VCaP (cell line): ENCODE data around the gene RHBG.

Experiments
- H3K27ac ChIP-seq: fragments of 450-650 bp; 2 replicates; pipeline ENCODE4 v1.5.1; 2017
- TF ChIP-seq, protein P1 (sequence below): fragments of 450-650 bp; conservative IDR thresholded peaks from 2 replicates; pipeline ENCODE4 v1.5.1; 2017; ENCODE audit warnings: mild to moderate bottlenecking, moderate library complexity

The RHBG gene

DNA sequence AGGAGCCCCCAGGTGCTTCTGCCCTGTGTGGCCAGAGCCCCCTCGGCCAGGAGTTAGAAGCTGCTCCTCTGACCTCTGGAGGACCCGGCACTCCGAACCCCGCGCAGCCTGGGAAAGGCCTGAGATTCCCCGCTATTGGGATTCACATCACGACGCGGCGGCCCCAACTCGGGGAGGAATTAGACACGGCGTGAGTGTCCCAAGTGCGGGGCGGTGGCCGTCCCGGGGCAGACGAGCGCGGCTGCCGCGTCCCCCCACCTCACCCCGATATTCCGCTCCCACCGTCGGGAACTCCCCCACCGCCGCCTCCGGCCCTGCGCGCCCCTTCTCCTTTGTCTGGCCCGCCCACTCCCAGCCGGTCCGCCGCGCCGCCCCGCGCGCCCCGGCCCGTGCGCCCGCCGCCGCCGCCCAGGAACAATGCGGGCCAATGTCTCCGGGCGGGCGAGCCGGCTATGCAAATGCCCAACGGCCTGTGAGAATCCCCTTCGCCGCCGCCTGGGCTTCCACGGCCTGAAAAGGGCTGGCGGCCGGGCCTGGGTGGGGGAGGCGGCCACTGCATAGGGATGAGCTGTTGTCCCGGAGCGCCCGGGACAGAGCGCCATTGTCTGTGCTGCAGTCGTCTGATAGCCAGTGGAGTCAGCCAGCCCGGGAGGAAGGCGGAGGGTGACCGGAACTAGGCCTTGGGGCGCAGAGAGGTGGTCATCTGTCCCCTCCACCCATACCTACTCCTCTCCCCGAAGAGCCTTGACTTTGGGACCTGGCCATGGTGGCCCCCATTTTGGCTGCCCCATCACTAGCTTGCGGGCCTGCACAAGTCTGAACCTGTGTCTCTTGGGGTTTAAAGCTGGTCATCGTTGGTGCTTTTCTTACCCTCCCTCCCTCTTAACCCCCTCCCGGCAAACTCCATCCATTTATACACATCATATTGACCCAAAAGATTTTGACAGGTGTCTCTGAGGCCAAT, 19.4 kb downstream of the RHBG start:
- TF ChIP-seq, protein P1, sequence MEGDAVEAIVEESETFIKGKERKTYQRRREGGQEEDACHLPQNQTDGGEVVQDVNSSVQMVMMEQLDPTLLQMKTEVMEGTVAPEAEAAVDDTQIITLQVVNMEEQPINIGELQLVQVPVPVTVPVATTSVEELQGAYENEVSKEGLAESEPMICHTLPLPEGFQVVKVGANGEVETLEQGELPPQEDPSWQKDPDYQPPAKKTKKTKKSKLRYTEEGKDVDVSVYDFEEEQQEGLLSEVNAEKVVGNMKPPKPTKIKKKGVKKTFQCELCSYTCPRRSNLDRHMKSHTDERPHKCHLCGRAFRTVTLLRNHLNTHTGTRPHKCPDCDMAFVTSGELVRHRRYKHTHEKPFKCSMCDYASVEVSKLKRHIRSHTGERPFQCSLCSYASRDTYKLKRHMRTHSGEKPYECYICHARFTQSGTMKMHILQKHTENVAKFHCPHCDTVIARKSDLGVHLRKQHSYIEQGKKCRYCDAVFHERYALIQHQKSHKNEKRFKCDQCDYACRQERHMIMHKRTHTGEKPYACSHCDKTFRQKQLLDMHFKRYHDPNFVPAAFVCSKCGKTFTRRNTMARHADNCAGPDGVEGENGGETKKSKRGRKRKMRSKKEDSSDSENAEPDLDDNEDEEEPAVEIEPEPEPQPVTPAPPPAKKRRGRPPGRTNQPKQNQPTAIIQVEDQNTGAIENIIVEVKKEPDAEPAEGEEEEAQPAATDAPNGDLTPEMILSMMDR = no peak
- no peak overlapping the region for H3K27ac ChIP-seq

DNA sequence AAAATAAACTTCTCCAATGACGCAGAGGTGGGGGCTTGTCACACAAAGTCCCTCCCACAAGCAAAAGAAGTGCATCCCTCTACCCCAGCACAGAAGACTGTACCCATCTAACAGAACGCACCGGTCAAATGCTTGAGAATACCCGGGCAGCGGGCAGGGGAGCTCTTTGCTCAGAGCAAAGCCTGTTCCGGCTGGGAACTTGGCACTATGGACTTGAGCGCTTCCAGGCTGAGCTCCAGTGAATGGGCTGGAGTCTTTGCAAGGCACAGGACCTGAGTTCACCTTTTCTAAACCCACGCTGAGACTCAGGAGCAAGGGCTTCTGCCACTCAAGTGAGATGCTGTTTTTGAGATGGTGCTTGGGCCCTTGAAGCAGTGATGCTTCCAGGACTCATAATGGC, 20.3 kb downstream of the RHBG start:
- H3K27ac ChIP-seq = no peak overlapping the region
- TF ChIP-seq, protein P1 = no peak

DNA sequence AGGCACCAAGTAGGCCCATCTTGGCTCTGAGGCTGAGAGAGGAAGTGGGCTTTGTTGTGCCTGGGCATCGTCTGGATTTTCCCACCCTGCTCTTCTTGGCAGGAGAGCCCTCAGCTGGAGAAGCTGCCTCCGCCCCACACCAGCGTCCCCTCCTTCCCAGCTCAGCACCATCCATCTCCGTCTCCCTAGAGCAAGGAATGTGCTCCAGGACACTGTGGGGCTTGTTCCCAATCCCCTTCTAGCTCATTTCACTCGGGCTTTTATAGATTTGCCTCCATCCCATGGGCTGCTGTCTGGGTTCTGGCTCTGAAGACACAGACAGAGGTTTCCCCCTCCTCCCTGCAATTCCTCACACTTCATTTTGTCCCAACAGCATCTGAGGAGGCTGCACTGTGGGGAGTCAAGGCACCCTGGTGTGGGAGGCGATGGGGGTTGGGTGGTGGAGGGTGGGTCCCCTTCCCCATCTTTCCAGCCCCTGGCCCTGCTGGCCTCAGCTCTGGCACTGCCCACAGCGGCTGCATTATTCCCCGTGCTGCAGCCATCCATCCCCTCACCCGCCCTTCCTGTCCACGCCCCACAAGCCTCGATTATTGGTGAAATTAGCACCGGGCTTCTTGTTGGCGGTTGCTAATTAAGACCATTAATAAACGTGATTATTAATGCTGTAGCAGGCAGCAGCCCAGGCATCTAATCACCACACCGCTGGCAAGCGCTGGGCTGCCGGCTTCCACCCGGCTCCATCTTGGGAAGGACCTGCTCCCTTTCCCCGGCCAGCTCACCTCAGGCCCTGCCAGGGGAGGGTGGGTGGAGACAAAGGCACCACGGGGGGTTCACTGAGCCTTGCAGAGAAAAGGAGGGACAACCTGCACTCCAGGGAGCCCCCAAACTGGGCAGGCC, 21.7 kb downstream of the RHBG start:
- TF ChIP-seq, protein P1 = no peak
- H3K27ac ChIP-seq = no peak overlapping the region

DNA sequence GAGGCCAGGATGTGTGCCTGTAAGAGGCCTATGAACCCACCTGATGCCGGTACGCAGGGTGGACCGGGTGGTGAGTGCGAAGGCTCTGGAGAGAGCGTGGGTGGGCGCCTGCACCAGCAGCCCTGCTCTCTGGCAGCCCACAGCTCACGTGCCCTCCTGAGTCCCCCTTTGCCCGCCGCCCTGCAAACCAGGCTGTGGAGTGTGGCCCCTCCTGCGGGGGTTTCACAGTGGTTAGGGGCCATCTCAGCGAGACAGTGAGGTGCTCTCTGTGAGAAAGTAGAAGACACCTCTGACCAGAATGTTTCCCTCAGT, 22.3 kb downstream of the RHBG start:
- TF ChIP-seq, protein P1 = no peak
- H3K27ac ChIP-seq = no peak overlapping the region

DNA sequence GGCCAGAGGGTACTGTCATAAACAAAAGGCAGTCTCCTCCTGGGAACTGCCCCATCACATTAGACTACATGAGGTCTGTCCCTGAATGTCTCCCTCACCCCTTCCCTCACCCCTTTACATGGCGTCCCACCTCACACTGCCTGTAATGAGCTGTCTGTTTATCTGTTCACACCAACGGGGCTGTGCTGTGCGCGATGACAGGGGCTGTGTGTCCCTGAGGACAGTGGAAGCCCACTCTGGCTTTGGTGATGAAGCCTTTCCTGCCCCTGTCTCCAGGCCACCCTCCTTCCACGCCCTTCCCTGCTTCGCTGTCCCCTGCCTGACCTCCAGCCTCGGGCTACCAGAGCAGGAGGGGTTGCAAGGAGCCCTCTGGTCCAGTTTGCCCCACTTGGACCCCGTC, 22.7 kb downstream of the RHBG start:
- TF ChIP-seq, protein P1 = no peak
- H3K27ac ChIP-seq = no peak overlapping the region

DNA sequence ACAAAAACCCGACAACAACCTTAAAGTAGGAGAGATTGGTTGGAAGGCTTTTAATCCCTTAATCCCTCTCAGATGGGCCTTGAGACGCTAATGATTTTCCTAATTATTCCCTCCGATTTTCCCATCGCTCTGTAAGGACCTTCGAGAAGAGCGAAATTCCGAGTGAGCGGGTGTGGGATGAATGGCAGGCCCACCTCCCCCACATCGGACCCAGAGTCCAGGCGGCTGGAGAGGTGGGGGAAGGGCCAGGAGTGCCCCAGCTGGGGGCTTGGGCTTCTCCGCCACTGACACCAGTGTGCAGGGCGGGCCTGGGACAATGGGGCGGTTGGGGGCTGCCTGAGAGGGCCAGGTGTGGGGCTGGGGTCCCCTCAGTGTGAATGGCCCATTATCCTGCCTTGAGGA, 23.4 kb downstream of the RHBG start:
- TF ChIP-seq, protein P1 = no peak
- H3K27ac ChIP-seq = no peak overlapping the region

DNA sequence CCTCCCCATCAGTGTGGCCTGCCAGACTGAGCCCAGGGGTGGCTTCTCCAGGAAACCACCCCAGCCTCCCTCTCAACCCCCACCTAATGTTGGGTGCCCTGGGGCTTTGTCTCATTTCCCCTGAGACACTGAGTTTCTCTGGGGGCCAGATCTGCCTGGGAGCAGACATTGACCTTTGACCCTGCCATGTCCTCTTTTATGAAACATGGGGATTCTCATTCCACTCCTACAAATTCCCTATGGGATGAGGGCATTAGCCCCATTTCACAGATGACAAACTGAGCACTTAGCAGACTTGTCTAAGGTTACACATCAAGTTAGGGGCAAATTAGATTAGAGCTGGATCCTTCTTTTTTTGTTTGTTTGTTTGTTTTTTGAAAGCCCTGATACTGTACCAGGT, 24.1 kb downstream of the RHBG start:
- no peak overlapping the region for H3K27ac ChIP-seq
- TF ChIP-seq, protein P1 = no peak
